ENCODE results near the gene CHRD. TPM values are rescaled to one million over a fixed set of nuclear protein-coding genes. Genes with fewer than 3 reads are reported as not detected.
"Not testable (repeated sequence)": the region's sequence is repeated elsewhere in the genome, so short reads cannot be mapped to it uniquely, and the experiment has no call there.

CHRD gene
- total RNA-seq, 1 experiment from 2014 or later = 9.0 TPM

- Histone ChIP-seq H3K4me1 (no peaks in the 10 kb centered on the region), H3K4me3 (no peak overlapping the region), H3K27ac (no peak overlapping the region), H3K36me3 (no peaks in the 10 kb centered on the region), H3K27me3 (no peaks in the 10 kb centered on the region), H3K9me3 (replicated peaks) (no peaks in the 10 kb centered on the region)
- DNase-seq = no peak
Measured at GRCh38 chr3:184430940-184431339, 51.1 kb downstream of the CHRD start.

GRCh38 chr3:184433178-184433577 lies 53.3 kb downstream of the CHRD start:
- H3K9me3 ChIP-seq (replicated peaks); H3K27me3 ChIP-seq; H3K27ac ChIP-seq; H3K36me3 ChIP-seq; H3K4me1 ChIP-seq; DNase-seq; H3K4me3 ChIP-seq: not testable (repeated sequence)

GRCh38 chr3:184439096-184439495 lies 59.2 kb downstream of the CHRD start:
- H3K36me3 ChIP-seq = no peaks in the 10 kb centered on the region
- H3K27me3 ChIP-seq = no peaks in the 10 kb centered on the region
- no peak for DNase-seq
- no peaks in the 10 kb centered on the region for H3K4me1 ChIP-seq
- H3K27ac ChIP-seq = no peak overlapping the region
- no peak overlapping the region for H3K4me3 ChIP-seq
- H3K9me3 ChIP-seq (replicated peaks) = no peaks in the 10 kb centered on the region; the same call in 1 of the 2 replicates

Other genes with a start within 250 kb of the CHRD start
- gene EIF2B5, start 244.7 kb upstream of the CHRD start, total RNA-seq (2014; rRNA removed; shearing (Covaris generic)) = 42.6 and 43.0 TPM in 2 replicates
- gene DVL3, start 224.7 kb upstream of the CHRD start, total RNA-seq (2014; rRNA removed; shearing (Covaris generic)) = 38.5 and 43.7 TPM in 2 replicates
- 194 and 196 TPM in 2 replicates for gene AP2M1, start 205.2 kb upstream of the CHRD start, total RNA-seq (2014; rRNA removed; shearing (Covaris generic))
- gene ABCF3, start 193.9 kb upstream of the CHRD start, total RNA-seq (2014; rRNA removed; shearing (Covaris generic)) = 29.4 and 32.6 TPM in 2 replicates
- 0.51 and 1.0 TPM in 2 replicates for gene VWA5B2, start 150.5 kb upstream of the CHRD start, total RNA-seq (2014; rRNA removed; shearing (Covaris generic))
- gene ALG3, start 131.1 kb upstream of the CHRD start, total RNA-seq (2014; rRNA removed; shearing (Covaris generic)) = 37.0 and 38.2 TPM in 2 replicates
- gene EEF1AKMT4, start 130.4 kb upstream of the CHRD start, total RNA-seq (2014; rRNA removed; shearing (Covaris generic)) = 5.4 and 5.5 TPM in 2 replicates
- 4.0 and 6.0 TPM in 2 replicates for gene CAMK2N2, start 118.5 kb upstream of the CHRD start, total RNA-seq (2014; rRNA removed; shearing (Covaris generic))
- gene ECE2, start 104.0 kb upstream of the CHRD start, total RNA-seq (2014; rRNA removed; shearing (Covaris generic)) = 0.08 TPM in 1 of 2 replicates, not detected in the other
- 302 TPM in 2 replicates for gene PSMD2, start 80.8 kb upstream of the CHRD start, total RNA-seq (2014; rRNA removed; shearing (Covaris generic))
- gene EIF4G1, start 65.4 kb upstream of the CHRD start, total RNA-seq (2014; rRNA removed; shearing (Covaris generic)) = 304 and 312 TPM in 2 replicates
- gene FAM131A, start 42.5 kb upstream of the CHRD start, total RNA-seq (2014; rRNA removed; shearing (Covaris generic)) = 4.8 and 5.9 TPM in 2 replicates
- 4.1 and 5.5 TPM in 2 replicates for gene CLCN2, start 18.4 kb upstream of the CHRD start, total RNA-seq (2014; rRNA removed; shearing (Covaris generic))
- 86.8 and 91.6 TPM in 2 replicates for gene POLR2H, start 18.3 kb upstream of the CHRD start, total RNA-seq (2014; rRNA removed; shearing (Covaris generic))
- gene THPO, start 1.8 kb upstream of the CHRD start, total RNA-seq (2014; rRNA removed; shearing (Covaris generic)) = 0.61 and 1.2 TPM in 2 replicates
- 16.4 and 16.6 TPM in 2 replicates for gene EPHB3, start 181.7 kb downstream of the CHRD start, total RNA-seq (2014; rRNA removed; shearing (Covaris generic))